Thoracic aorta (tissue), 2 donors: ENCODE measurements around the gene HOXA10. TPM values are rescaled to one million over a fixed set of nuclear protein-coding genes. Genes with fewer than 3 reads are reported as not detected.

Experiments used
- ATAC-seq: fragments of 150-250 bp; one replicate; pipeline ENCODE4 v1.8.0; 2017; ENCODE audit warnings: low read depth; ENCODE audit not compliant: insufficient number of reproducible peaks, low FRiP score
- DNase-seq: peaks from one replicate; pipeline ENCODE4 v3.0.0-alpha.2; 2020; ENCODE audit warnings: low spot score
- H3K27ac ChIP-seq, 2 donors: fragments of 200-600 bp; sonication (generic); 1 replicate in 1 of 2; 2 replicates in 1 of 2; pipeline ENCODE4 v1.5.1; 2016; ENCODE audit warnings: mild to moderate bottlenecking in 2 of 2, moderate library complexity in 2 of 2
- H3K27me3 ChIP-seq: fragments of 200-600 bp; sonication (generic); replicated peaks from 2 replicates; pipeline ENCODE4 v1.6.0; 2016; ENCODE audit warnings: mild to moderate bottlenecking; ENCODE audit not compliant: insufficient read depth
- H3K36me3 ChIP-seq: fragments of 200-600 bp; sonication (generic); one replicate; pipeline ENCODE4 v1.5.1; 2016
- H3K4me1 ChIP-seq, 2 donors: fragments of 200-600 bp; sonication (generic); 1 replicate in 1 of 2; 2 replicates in 1 of 2; pipeline versions ENCODE4 v1.5.1 to v1.6.0; 2016; ENCODE audit warnings: low read depth in 2 of 2, mild to moderate bottlenecking in 1 of 2; ENCODE audit not compliant: control insufficient read depth in 1 of 2
- H3K4me3 ChIP-seq: fragments of 200-600 bp; sonication (generic); 2 replicates; pipeline ENCODE4 v1.5.1; 2016; ENCODE audit warnings: mild to moderate bottlenecking
- H3K9me3 ChIP-seq: fragments of 200-600 bp; sonication (generic); 2 replicates; pipeline ENCODE4 v1.5.1; 2016
- total RNA-seq, 2 donors: library from RNA; depleted of rRNA; stranded (reverse); fragments of >200 nt; gene quantifications; one replicate each; pipeline versions ENCODE4 v1.1.0 to v1.2.3, GENCODE V29; 2016
- TF ChIP-seq, protein P1 (sequence below): fragments of 200-600 bp; sonication (generic); IDR thresholded peaks from one replicate; pipeline ENCODE4 v1.5.1; 2019; ENCODE audit warnings: antibody characterized with exemption

HOXA10 gene
- total RNA-seq, 2 donors from 2014 or later: 0.81 TPM; not detected in 1

DNA sequence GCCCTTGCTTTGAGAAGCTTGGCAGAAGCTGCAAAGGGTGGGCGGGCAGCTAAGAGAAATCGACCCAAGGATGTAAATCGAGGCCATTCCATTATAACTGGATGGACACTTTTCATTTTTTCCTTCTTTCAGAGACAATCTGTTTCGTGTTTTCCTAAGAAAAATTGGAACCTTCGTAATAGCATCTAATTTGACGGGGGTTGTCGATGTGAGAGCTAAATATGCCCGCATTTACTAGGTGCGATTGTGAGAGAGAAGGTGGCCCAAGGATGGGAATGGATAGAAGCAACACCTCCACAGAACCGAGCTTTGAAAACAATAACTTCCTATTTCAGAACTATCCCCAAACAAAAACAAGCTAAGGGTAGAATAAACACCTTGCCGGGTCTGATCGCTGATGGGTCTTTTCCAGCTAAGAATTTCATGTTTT, 42.7 kb downstream of the HOXA10 start:
- TF ChIP-seq, protein P1, sequence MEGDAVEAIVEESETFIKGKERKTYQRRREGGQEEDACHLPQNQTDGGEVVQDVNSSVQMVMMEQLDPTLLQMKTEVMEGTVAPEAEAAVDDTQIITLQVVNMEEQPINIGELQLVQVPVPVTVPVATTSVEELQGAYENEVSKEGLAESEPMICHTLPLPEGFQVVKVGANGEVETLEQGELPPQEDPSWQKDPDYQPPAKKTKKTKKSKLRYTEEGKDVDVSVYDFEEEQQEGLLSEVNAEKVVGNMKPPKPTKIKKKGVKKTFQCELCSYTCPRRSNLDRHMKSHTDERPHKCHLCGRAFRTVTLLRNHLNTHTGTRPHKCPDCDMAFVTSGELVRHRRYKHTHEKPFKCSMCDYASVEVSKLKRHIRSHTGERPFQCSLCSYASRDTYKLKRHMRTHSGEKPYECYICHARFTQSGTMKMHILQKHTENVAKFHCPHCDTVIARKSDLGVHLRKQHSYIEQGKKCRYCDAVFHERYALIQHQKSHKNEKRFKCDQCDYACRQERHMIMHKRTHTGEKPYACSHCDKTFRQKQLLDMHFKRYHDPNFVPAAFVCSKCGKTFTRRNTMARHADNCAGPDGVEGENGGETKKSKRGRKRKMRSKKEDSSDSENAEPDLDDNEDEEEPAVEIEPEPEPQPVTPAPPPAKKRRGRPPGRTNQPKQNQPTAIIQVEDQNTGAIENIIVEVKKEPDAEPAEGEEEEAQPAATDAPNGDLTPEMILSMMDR: no peak

DNA sequence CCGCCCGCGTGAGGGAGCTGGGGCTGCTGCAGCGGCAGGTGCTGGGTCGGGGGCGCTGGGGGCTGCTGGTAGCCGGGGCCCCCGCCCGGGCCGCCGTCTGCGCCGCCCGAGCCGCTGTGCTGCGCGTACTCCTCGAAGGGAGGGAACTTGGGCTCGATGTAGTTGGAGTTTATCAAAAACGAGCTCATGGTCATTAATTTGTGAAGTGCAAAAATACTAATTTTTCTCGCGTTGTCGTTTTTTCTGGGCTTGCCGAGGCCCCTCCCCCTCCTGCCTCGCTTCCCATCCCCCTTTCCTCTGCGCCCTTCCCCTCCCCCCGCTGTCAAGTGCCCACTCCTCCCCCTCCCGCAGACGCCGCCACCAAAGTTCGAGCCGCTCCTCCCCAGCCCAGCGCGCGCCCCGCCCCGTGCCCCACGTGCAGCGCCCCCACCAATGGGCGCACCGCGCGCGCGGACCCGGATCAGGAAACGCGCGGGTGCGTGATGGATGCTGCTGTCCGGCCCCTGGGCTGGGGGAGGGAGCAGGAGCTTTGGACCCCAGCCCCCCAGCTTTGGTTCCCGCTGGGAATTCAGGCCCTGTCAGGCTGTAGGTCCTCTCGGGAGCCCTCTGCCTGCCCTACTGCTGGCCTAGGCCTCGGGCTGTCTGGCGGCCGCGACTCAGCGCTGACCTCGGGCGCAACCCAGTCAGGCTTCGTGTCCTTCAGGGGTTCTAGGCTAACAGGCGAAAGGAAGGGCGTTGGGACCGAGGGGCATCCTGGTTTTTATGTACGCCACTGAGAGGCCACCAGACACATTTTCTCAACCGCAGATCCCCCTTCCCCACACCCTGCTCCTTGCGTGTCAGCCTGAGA, 43.4 kb downstream of the HOXA10 start, which contains the start of gene HOXA4:
TSS of gene HOXA4 (minus strand) at position 218 of the 850 bp plus-strand sequence. CDS start at position 194, 24 bp downstream.
- TF ChIP-seq, protein P1: no peak
- Histone ChIP-seq H3K27ac (peak within 1 kb of the TSS; percentile 85 to 87), H3K4me3 (peak within 1 kb of the TSS; percentile 77), H3K4me1 (peaks cover 0 to 42% of the 10 kb centered on the region in 2 donors), H3K36me3 (no peaks in the 10 kb centered on the region), H3K27me3 (no peaks in the 10 kb centered on the region), H3K9me3 (no peaks in the 10 kb centered on the region)
- ATAC-seq (peak; percentile 96), DNase-seq (peak; percentile 66)

More for the DNA sequence above, 42.7 kb downstream of the HOXA10 start:
- DNase-seq (no peak), ATAC-seq (no peak)
- Histone ChIP-seq H3K9me3 (no peaks in the 10 kb centered on the region), H3K4me1 (peaks cover 2 to 42% of the 10 kb centered on the region in 2 donors), H3K27ac (peak overlapping the region; percentile 75 to 87), H3K27me3 (no peaks in the 10 kb centered on the region), H3K36me3 (no peaks in the 10 kb centered on the region), H3K4me3 (peak overlapping the region; percentile 77)

DNA sequence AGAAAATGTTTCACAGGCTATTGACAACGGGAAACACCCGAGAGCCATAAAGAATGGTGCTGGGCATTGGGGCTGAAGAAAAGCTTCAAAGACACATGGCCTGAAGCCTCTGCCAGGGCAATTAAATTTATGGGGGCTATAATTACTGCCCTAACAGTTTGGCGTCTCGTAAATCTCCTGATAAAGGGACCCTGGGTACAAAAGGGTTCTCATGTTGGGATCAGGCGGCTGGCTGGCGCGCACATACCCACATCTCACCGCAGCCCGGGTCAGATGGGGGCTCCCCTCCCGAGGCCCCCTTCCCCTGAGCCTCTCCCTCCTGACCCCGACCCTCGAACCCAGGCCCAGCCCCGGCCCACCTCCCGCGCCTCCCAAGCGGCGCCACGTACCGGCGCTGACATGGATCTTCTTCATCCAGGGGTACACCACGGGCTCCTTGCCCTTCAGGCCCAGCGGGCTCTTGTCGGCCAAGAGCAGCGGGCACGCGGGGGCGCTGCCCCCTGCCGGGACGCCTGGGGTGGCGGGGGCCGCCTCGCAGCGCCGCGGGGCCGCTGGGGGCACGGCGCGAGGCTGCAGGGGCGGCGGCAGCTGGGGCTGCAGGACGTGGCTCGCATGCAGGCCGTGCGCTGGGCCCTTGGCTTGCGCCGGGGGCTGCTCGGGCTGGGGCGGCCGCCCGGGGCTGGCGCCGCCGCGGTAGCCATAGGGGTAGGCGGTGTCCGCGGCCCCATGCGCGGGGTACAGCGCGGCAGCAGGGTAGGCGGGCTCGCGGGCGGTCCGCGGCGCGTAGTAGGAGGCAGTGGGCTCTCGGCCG, 44.2 kb downstream of the HOXA10 start:
- Histone ChIP-seq H3K4me3 (peak overlapping the region; percentile 77), H3K27me3 (no peaks in the 10 kb centered on the region), H3K4me1 (peaks cover 0 to 49% of the 10 kb centered on the region in 2 donors), H3K9me3 (no peaks in the 10 kb centered on the region), H3K36me3 (no peaks in the 10 kb centered on the region), H3K27ac (peak overlapping the region; percentile 85 to 87)
- no peak for DNase-seq
- ATAC-seq: peak; percentile 31
- TF ChIP-seq, protein P1: no peak

DNA sequence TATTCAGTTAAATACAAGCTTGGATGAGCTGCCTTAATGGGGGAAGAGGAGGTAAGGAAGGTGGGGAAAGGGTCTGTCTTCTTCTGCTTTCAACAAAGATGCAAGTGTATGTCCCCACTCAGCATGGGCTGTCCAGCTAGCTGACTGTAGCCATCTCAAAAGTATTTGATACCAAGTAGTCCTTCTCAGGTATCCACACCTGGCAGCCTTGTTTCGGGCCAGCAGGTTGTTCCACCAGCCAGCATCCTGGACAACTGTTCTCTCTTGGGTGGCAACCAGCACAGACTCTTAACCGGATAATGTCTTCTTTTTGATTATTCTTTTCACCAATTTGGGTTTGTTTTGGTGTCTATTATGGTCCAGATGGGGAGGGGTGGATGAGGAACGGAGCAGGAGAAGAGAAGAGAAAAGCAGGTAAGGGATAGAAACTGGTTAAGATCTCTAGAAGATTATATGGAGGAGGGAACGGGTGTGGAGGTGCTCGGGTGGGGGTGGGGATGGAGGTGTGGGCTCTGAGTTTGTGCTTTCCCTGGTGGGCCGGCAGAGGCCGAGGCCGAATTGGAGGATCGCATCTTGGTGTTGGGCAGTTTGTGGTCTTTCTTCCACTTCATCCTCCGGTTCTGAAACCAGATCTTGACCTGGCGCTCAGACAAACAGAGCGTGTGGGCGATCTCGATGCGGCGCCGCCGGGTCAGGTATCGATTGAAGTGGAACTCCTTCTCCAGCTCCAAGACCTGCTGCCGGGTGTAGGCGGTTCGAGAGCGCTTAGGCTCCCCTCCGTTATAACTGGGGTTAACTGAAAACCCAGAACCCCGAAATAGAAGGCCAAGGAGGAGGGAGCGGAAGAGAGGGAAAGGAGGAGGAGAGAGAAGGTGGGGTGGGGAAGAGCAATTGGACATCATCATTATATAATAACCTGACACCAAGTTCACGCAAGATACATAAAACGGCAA, 45.1 kb downstream of the HOXA10 start:
- no peaks in the 10 kb centered on the region for H3K27me3 ChIP-seq
- H3K36me3 ChIP-seq: no peaks in the 10 kb centered on the region
- peaks cover 0 to 54% of the 10 kb centered on the region in 2 donors for H3K4me1 ChIP-seq
- peak overlapping the region; percentile 77 for H3K4me3 ChIP-seq
- ATAC-seq (no peak), DNase-seq (no peak)
- TF ChIP-seq, protein P1: no peak
- H3K9me3 ChIP-seq: no peaks in the 10 kb centered on the region
- peak overlapping the region; percentile 52 to 87 for H3K27ac ChIP-seq
